Neural progenitor cell (in vitro differentiated cells): ENCODE results near the gene HIRA. TPM values are rescaled to one million over a fixed set of nuclear protein-coding genes. Genes with fewer than 3 reads are reported as not detected.

Source experiments
- DNase-seq: peaks from one replicate; pipeline ENCODE4 v3.0.0-alpha.2; 2016; ENCODE audit warnings: low spot score
- H2AFZ ChIP-seq: fragments of 200-600 bp; sonication (generic); replicated peaks from 2 replicates; pipeline ENCODE4 v1.6.1; 2016; ENCODE audit warnings: antibody characterized with exemption
- H3F3A ChIP-seq: fragments of 200-600 bp; sonication (generic); 2 replicates; pipeline ENCODE4 v1.6.1; 2016; ENCODE audit warnings: antibody characterized with exemption, low read depth
- H3K27ac ChIP-seq: fragments of 200-600 bp; sonication (generic); 2 replicates; pipeline ENCODE4 v1.5.1; 2016; ENCODE audit warnings: mild to moderate bottlenecking
- H3K27me3 ChIP-seq: fragments of 200-600 bp; sonication (generic); 2 replicates; pipeline ENCODE4 v1.6.1; 2016; ENCODE audit warnings: mild to moderate bottlenecking, moderate library complexity
- H3K36me3 ChIP-seq: fragments of 200-600 bp; sonication (generic); 2 replicates; pipeline ENCODE4 v1.5.1; 2016
- H3K4me1 ChIP-seq: fragments of 200-600 bp; sonication (generic); 2 replicates; pipeline ENCODE4 v1.6.1; 2016; ENCODE audit warnings: mixed run types
- H3K4me2 ChIP-seq: fragments of 200-600 bp; sonication (generic); 2 replicates; pipeline ENCODE4 v1.6.1; 2016
- H3K4me3 ChIP-seq: fragments of 200-600 bp; sonication (generic); 2 replicates; pipeline ENCODE4 v1.5.1; 2016
- H3K79me2 ChIP-seq: fragments of 200-600 bp; sonication (generic); 2 replicates; pipeline ENCODE4 v1.6.1; 2016; ENCODE audit warnings: low read depth
- H3K9ac ChIP-seq: fragments of 200-600 bp; sonication (generic); 2 replicates; pipeline ENCODE4 v1.6.1; 2016
- H3K9me3 ChIP-seq: fragments of 200-600 bp; sonication (generic); 2 replicates; pipeline ENCODE4 v1.5.1; 2016; ENCODE audit warnings: low read depth
- H4K20me1 ChIP-seq: fragments of 200-600 bp; sonication (generic); 2 replicates; pipeline ENCODE4 v1.6.1; 2016; ENCODE audit warnings: low read depth
- H3K27ac Mint-ChIP-seq: 3 replicates; pipeline ENCODE4 v1.8.0; 2021; ENCODE audit warnings: mixed read lengths
- H3K27me3 Mint-ChIP-seq: 2 replicates; pipeline ENCODE4 v1.8.0; 2022; ENCODE audit warnings: low read depth, mild to moderate bottlenecking, inconsistent platforms, moderate library complexity, mixed read lengths; ENCODE audit not compliant: insufficient read depth
- H3K36me3 Mint-ChIP-seq: 3 replicates; pipeline ENCODE4 v1.8.0; 2021; ENCODE audit warnings: mixed read lengths
- H3K4me1 Mint-ChIP-seq: 3 replicates; pipeline ENCODE4 v1.8.0; 2021; ENCODE audit warnings: mixed read lengths
- H3K4me3 Mint-ChIP-seq: 3 replicates; pipeline ENCODE4 v1.8.0; 2021; ENCODE audit warnings: mild to moderate bottlenecking, moderate library complexity, mixed read lengths
- H3K9me3 Mint-ChIP-seq: 3 replicates; pipeline ENCODE4 v1.8.0; 2020; ENCODE audit warnings: mixed read lengths
- CTCF ChIP-seq: fragments of 200-600 bp; sonication (generic); IDR thresholded peaks from 2 replicates; pipeline ENCODE4 v1.5.1; 2017; ENCODE audit warnings: antibody characterized with exemption, mild to moderate bottlenecking
- EZH2 ChIP-seq: fragments of 200-600 bp; sonication (generic); IDR thresholded peaks from 2 replicates; pipeline ENCODE4 v1.6.1; 2017; ENCODE audit warnings: antibody characterized with exemption, mild to moderate bottlenecking, moderate library complexity
- EZH2phosphoT487 ChIP-seq: fragments of 200-600 bp; sonication (generic); IDR thresholded peaks from 2 replicates; pipeline ENCODE4 v1.6.1; 2017; ENCODE audit warnings: antibody characterized with exemption
- total RNA-seq: library from RNA; depleted of rRNA; stranded (reverse); fragments of >200 nt; gene quantifications from 2 replicates; pipeline ENCODE4 v1.2.3, GENCODE V29; 2015; ENCODE audit warnings: low replicate concordance

HIRA gene
- total RNA-seq, 1 donor from 2014 or later: 18.9 TPM

DNA sequence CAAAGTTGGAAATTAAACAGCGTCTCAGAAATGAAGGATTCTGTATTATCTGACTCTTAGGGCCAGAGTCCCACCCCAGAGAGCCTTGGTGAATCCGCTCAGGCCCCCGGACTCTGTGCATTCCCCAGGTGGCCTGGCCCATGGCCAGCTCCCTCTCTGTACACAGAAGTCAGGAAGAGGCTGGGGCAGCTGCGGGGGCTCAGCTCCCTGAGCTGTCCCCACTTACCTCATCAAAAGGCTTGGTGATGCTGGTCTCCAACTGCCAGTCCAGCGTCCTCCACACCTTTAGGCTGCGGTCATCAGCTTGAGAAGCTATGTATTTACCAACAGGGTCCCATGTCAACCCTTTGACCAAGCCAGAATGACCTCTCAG lies 35.0 kb downstream of the HIRA start:
- H3K27me3 ChIP-seq: no peaks in the 10 kb centered on the region
- no peaks in the 10 kb centered on the region for H3K4me1 ChIP-seq
- no peak overlapping the region for H3K27ac ChIP-seq
- no peaks in the 10 kb centered on the region for H3K4me1 Mint-ChIP-seq
- TF ChIP-seq CTCF (no peak), EZH2 (no peak), EZH2phosphoT487 (no peak)
- H4K20me1 ChIP-seq: no peaks in the 10 kb centered on the region
- H3K27me3 Mint-ChIP-seq: no peaks in the 10 kb centered on the region
- no peaks in the 10 kb centered on the region for H3F3A ChIP-seq
- H3K36me3 Mint-ChIP-seq: peaks cover 20% of the 10 kb centered on the region
- H3K4me2 ChIP-seq: no peak overlapping the region
- H3K79me2 ChIP-seq: no peaks in the 10 kb centered on the region
- H3K36me3 ChIP-seq: no peaks in the 10 kb centered on the region
- H3K9me3 Mint-ChIP-seq: no peaks in the 10 kb centered on the region
- H3K4me3 ChIP-seq: no peak overlapping the region
- DNase-seq: no peak
- no peak overlapping the region for H3K9ac ChIP-seq
- H3K27ac Mint-ChIP-seq: no peak overlapping the region
- no peak overlapping the region for H3K4me3 Mint-ChIP-seq
- no peak overlapping the region for H2AFZ ChIP-seq
- H3K9me3 ChIP-seq: no peaks in the 10 kb centered on the region

- H3K4me1 ChIP-seq: no peaks in the 10 kb centered on the region
- H3K27me3 Mint-ChIP-seq: no peaks in the 10 kb centered on the region
- no peak overlapping the region for H3K4me3 ChIP-seq
- no peaks in the 10 kb centered on the region for H4K20me1 ChIP-seq
- H3K4me3 Mint-ChIP-seq: no peak overlapping the region
- H3K4me1 Mint-ChIP-seq: no peaks in the 10 kb centered on the region
- DNase-seq: no peak
- no peaks in the 10 kb centered on the region for H3K27me3 ChIP-seq
- H3K36me3 Mint-ChIP-seq: peaks cover 17% of the 10 kb centered on the region
- TF ChIP-seq CTCF (no peak), EZH2 (no peak), EZH2phosphoT487 (no peak)
- no peak overlapping the region for H3K27ac ChIP-seq
- no peak overlapping the region for H3K4me2 ChIP-seq
- H3K79me2 ChIP-seq: no peaks in the 10 kb centered on the region
- H3F3A ChIP-seq: no peaks in the 10 kb centered on the region
- no peaks in the 10 kb centered on the region for H3K9me3 Mint-ChIP-seq
- no peaks in the 10 kb centered on the region for H3K9me3 ChIP-seq
- no peak overlapping the region for H3K9ac ChIP-seq
- no peak overlapping the region for H3K27ac Mint-ChIP-seq
- no peaks in the 10 kb centered on the region for H3K36me3 ChIP-seq
- no peak overlapping the region for H2AFZ ChIP-seq
These were observed 36.3 kb downstream of the HIRA start for GRCh38 chr22:19395276-19395675.

DNA sequence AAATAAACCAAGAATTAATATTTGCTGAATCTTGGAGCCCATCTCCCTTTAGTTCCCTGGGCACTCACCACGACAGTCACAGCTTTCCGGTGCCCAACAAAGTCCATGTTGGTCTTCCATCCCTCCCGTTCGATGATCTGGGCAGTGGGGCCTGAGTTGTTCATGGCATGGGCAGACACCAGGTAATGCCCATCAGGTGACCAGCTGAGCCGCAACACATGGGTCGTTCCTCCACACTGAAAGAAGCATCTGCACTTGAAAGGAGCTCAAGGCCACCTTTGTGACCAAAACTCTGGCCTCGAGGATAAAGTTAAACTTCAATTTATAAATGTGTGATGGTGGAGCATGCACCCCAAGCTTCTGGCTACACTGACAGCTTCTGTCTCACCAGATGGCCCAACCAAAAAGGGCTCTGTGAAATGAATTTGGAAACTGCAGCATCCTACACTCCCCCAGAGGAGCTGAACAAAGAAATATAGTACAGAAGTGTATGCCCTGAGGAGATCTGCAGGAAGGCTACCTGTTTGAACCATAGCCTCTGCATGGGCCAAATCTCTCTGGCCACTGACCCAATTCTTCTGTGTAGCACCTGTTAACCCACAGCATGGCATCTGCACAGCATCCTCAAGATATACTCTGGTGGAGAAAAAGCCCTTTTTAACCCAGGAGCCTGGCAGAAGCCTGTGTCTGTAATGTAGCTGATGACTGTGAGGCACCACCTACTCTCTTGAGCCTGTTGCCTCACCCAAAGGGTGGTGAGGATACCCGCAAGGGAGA lies 37.1 kb downstream of the HIRA start:
- Mint-ChIP-seq H3K4me1 (no peaks in the 10 kb centered on the region), H3K27ac (no peak overlapping the region), H3K27me3 (no peaks in the 10 kb centered on the region), H3K36me3 (peaks cover 17% of the 10 kb centered on the region), H3K4me3 (no peak overlapping the region), H3K9me3 (no peaks in the 10 kb centered on the region)
- Histone ChIP-seq H3K27me3 (no peaks in the 10 kb centered on the region), H3K36me3 (no peaks in the 10 kb centered on the region), H3K9me3 (no peaks in the 10 kb centered on the region), H3K79me2 (no peaks in the 10 kb centered on the region), H4K20me1 (no peaks in the 10 kb centered on the region), H2AFZ (no peak overlapping the region), H3K4me3 (no peak overlapping the region), H3K4me2 (no peak overlapping the region), H3K9ac (no peak overlapping the region), H3K4me1 (no peaks in the 10 kb centered on the region), H3F3A (no peaks in the 10 kb centered on the region), H3K27ac (no peak overlapping the region)
- TF ChIP-seq CTCF (no peak), EZH2 (no peak), EZH2phosphoT487 (no peak)
- no peak for DNase-seq
